GM12878 (cell line): Measurements from ENCODE around the gene DLGAP5. TPM values are rescaled to one million over a fixed set of nuclear protein-coding genes. Genes with fewer than 3 reads are reported as not detected.

ENCODE experiments used
- ATAC-seq: fragments of 200-7000 bp; cut with Tn5 transposase; 3 replicates; pipeline ENCODE4 v1.9.1; 2020; ENCODE audit warnings: mild to moderate bottlenecking, moderate library complexity
- BruUV-seq: library from RNA; stranded (reverse); fragments of 400-500 nt; replicated peaks from 2 replicates; lab custom pipeline; 2021; lab: Mats Ljungman, UMichigan
- CTCF ChIA-PET: fragments of 300-600 bp; sonication (Branson Sonifier 250); formaldehyde crosslinking; extraction: SDS; loops from one replicate; lab custom pipeline; 2021; ENCODE audit warnings: inconsistent platforms; lab: Yijun Ruan, JAX
- POLR2A ChIA-PET: fragments of 350-600 bp; formaldehyde crosslinking; extraction: SDS; loops from one replicate; lab custom pipeline; 2021; ENCODE audit warnings: inconsistent platforms; lab: Charles Lee
- RAD21 ChIA-PET: fragments of 300-600 bp; sonication (Branson Sonifier 250); formaldehyde crosslinking; loops from one replicate; lab custom pipeline; 2023; ENCODE audit warnings: antibody characterized with exemption; ENCODE audit not compliant: unreplicated experiment; lab: Charles Lee
- SMC1A ChIA-PET: fragments of 300-600 bp; sonication (Branson Sonifier 250); formaldehyde crosslinking; loops from one replicate; lab custom pipeline; 2023; ENCODE audit not compliant: unreplicated experiment, uncharacterized antibody; lab: Charles Lee
- DNase-seq: peaks from one replicate; pipeline ENCODE4 v3.0.0-alpha.2; 2011; ENCODE audit warnings: low read depth, low spot score
- FAIRE-seq: peaks from 3 replicates; lab custom pipeline; 2011; peaks lifted over from hg19 to GRCh38; lab: Jason Lieb, UNC
- H2AFZ ChIP-seq: 2 replicates; pipeline ENCODE4 v1.6.0; 2011; ENCODE audit warnings: low read depth, low read length, control low read depth; ENCODE audit not compliant: control insufficient read depth
- H3K27ac ChIP-seq: 2 replicates; pipeline ENCODE4 v1.5.1; 2011; ENCODE audit warnings: control low read depth; ENCODE audit not compliant: control insufficient read depth, insufficient read depth
- H3K27me3 ChIP-seq, 2 experiments: replicated peaks in 1 of 2; 2 replicates each; pipeline versions ENCODE4 v1.6.0 to v1.6.1; 2011; ENCODE audit warnings: low read length in 1 of 2; ENCODE audit not compliant: control insufficient read depth in 2 of 2, insufficient read depth in 2 of 2
- H3K36me3 ChIP-seq, 2 experiments: 2 replicates each; pipeline ENCODE4 v1.5.1; 2011; ENCODE audit warnings: low read length in 1 of 2; ENCODE audit not compliant: control insufficient read depth in 2 of 2, insufficient read depth in 2 of 2
- H3K4me1 ChIP-seq: 2 replicates; pipeline ENCODE4 v1.6.1; 2011; ENCODE audit warnings: mild to moderate bottlenecking, low read length, moderate library complexity, mixed read lengths; ENCODE audit not compliant: control insufficient read depth, insufficient read depth
- H3K4me2 ChIP-seq: 2 replicates; pipeline ENCODE4 v1.6.0; 2011; ENCODE audit warnings: control low read depth; ENCODE audit not compliant: control insufficient read depth, insufficient read depth
- H3K4me3 ChIP-seq: fragments of 200-600 bp; sonication (generic); 2 replicates; pipeline ENCODE4 v1.5.1; 2016
- H3K79me2 ChIP-seq: 2 replicates; pipeline ENCODE4 v1.6.0; 2011; ENCODE audit warnings: low read length; ENCODE audit not compliant: control insufficient read depth, insufficient read depth
- H3K9ac ChIP-seq: 2 replicates; pipeline ENCODE4 v1.8.0; 2011; ENCODE audit warnings: low read length, control low read depth, mixed read lengths; ENCODE audit not compliant: control insufficient read depth, insufficient read depth
- H3K9me3 ChIP-seq: replicated peaks from 3 replicates; pipeline ENCODE4 v1.5.1; 2011; ENCODE audit warnings: mild to moderate bottlenecking, low read length; ENCODE audit not compliant: control insufficient read depth, insufficient read depth
- H4K20me1 ChIP-seq: 2 replicates; pipeline ENCODE4 v1.6.0; 2011; ENCODE audit not compliant: control insufficient read depth, insufficient read depth
- CTCF ChIP-seq, 3 experiments: IDR thresholded peaks in 2 of 3; conservative IDR thresholded peaks in 1 of 3; 2 replicates each; pipeline ENCODE4 v1.5.1; 2011; ENCODE audit warnings: low read depth in 3 of 3, low read length in 3 of 3, mild to moderate bottlenecking in 3 of 3, control low read depth in 2 of 3, moderate library complexity in 2 of 3, inconsistent platforms in 1 of 3, mixed read lengths in 1 of 3; ENCODE audit not compliant: control insufficient read depth in 2 of 3, insufficient read depth in 1 of 3; ENCODE audit errors: extremely low read depth in 1 of 3
- RAD51 ChIP-seq: fragments of 450-650 bp; IDR thresholded peaks from 2 replicates; pipeline ENCODE4 v1.6.1; 2016; ENCODE audit warnings: moderate library complexity, mild to moderate bottlenecking, inconsistent platforms
- ZNF384 ChIP-seq: IDR thresholded peaks from 2 replicates; pipeline ENCODE4 v1.6.1; 2012; ENCODE audit warnings: low read depth, mild to moderate bottlenecking, low read length, improper control_type of control experiment, borderline replicate concordance
- ZNF687 ChIP-seq: fragments of 450-650 bp; IDR thresholded peaks from 2 replicates; pipeline ENCODE4 v1.6.1; 2017; ENCODE audit warnings: mild to moderate bottlenecking, moderate library complexity
- WGBS: methylation state at CpG from one replicate; pipeline ENCODE4 v1.1.6; 2016; ENCODE audit warnings: low lambda C conversion rate; ENCODE audit not compliant: insufficient replicate concordance, insufficient coverage; ENCODE audit errors: missing lambda C conversion rate; 5-methylcytosine and 5-hydroxymethylcytosine counted together
- in situ Hi-C: fragments of 300-500 bp; cut with MboI; formaldehyde crosslinking; loops from 9 replicates; pipeline ENCODE4 v1.14.3; 2018; ENCODE audit warnings: mixed read lengths
- intact Hi-C: fragments of 100-400 bp; cut with micrococcal nuclease; formaldehyde crosslinking; loops from one replicate; pipeline ENCODE4 v1.14.2; 2022; ENCODE audit not compliant: unreplicated experiment
- polyA plus RNA-seq, 11 experiments: library from polyadenylated mRNA; depleted of rRNA in 4 of 11; unstranded in 6 of 11; stranded (reverse) in 5 of 11; fragments of >200 nt; fragmentation: Nextera tagmentation in 4 of 11; fragmentation: Illumina TruSeq in 1 of 11; extraction: Ambion mirVana in 4 of 11; extraction: Trizol in 1 of 11; gene quantifications; 1 replicate in 1 of 11; 2 replicates in 10 of 11; pipeline versions ENCODE4 v1.2.1 to v1.2.3, GENCODE V29; 2011 to 2016; ENCODE audit warnings: inconsistent platforms in 2 of 11, missing spikeins in 2 of 11, low read depth in 1 of 11
- total RNA-seq, 4 experiments: library from RNA; depleted of rRNA in 3 of 4; stranded (reverse); fragments of >200 nt in 3 of 4; fragmentation: Illumina TruSeq in 1 of 4; extraction: Trizol in 1 of 4; gene quantifications; 2 replicates each; pipeline versions ENCODE4 v1.2.1 to v1.2.3, GENCODE V29; 2013 to 2021

The DLGAP5 gene
- total and polyA plus RNA-seq, 10 of the 15 experiments (the other 5 are each of a cell fraction or from before 2014, with no cell fraction given), result 40.9 to 106 (median 67.6) TPM

DNA sequence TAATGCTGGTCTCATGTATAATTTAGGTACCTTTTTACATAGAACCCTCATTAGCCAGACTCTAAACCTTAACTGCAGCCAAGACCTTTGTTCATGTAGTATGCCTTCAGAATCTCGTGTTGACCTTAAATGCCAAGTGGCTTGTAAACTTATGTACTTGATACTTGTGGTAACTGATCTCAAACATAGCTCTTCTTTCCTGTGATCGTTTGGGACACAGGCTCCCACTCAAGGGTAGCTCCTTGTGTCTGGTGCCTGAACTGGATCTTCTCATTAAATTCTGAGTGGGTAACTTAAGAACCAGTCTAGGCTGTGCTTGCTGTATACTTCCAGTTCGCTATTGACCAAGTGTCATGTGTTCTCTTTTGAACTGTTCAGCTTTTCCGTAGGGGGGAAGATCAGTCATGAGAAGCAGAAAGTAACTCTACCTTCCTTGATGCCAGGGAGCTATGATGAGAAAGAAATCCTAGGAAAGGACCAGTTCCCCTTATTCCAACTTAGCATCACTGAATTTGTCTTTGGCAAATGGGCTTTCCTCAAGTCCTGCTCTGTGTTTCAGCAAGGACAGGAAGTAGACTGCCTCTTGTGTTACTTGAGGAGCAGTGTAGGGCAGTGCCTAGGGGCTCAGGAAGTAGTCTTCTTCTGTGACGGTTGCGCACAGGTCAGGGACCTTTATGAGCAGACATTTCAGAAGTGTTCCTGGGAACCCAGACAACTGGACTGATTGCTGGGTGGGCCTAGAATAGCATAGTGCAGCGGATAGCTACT lies 59.8 kb downstream of the DLGAP5 start:
- no peaks in the 10 kb centered on the region for H3K27me3 ChIP-seq
- ATAC-seq, result peak; percentile 13
- 0 out of 2 replicates have a peak, but pooled peaks have one; percentile 30 for TF ChIP-seq ZNF687
- TF ChIP-seq ZNF384, result no peak
- peak in 2 of 3 experiments; percentile 7 to 28; a peak in 1 of 6 replicates for TF ChIP-seq CTCF (IDR thresholded peaks at IDR 0.05 in 2 of 3, conservative IDR thresholded peaks at IDR 0.05 in 1 of 3; ENCODE audit: control insufficient read depth in 2 of 3, extremely low read depth in 1 of 3, insufficient read depth in 1 of 3, low read depth in 3 of 3, low read length in 3 of 3)
- TF ChIP-seq RAD51, result no peak
- no peak overlapping the region for H3K4me3 ChIP-seq
- CTCF ChIA-PET, result interaction anchor here (0.5 to 2.3 kb wide), 8 partner anchors 25 to 80 kb away, joined by 3 to 12 read pairs (median 4); partner anchors contain the start of gene MAPK1IP1L
- no peak overlapping the region; the same call in 1 of the 2 replicates for H2AFZ ChIP-seq
- no peak overlapping the region for H3K9ac ChIP-seq
- in situ Hi-C loops (no loop called here), intact Hi-C loops (no loop called here)
- RAD21 ChIA-PET, result interaction anchor here (0.8 to 1.3 kb wide), 3 partner anchors 28 to 60 kb away, joined by 3 to 5 read pairs (median 5); no protein-coding TSS in a partner anchor
- peak; percentile 70 for FAIRE-seq
- no peaks in the 10 kb centered on the region; a peak in 1 of 4 replicates for H3K36me3 ChIP-seq
- no peak overlapping the region for H3K4me2 ChIP-seq
- 84% methylated on average over 7 of the region's 7 CpGs for WGBS
- DNase-seq, result no peak
- SMC1A ChIA-PET, result interaction anchor here (0.7 to 5.7 kb wide), 11 partner anchors 21 to 233 kb away, joined by 3 to 26 read pairs (median 4); partner anchors contain the start of gene MAPK1IP1L
- peaks cover 4% of the 10 kb centered on the region for H3K79me2 ChIP-seq
- no peaks in the 10 kb centered on the region; the same call in 1 of the 2 replicates for H3K4me1 ChIP-seq
- H3K9me3 ChIP-seq, result no peaks in the 10 kb centered on the region
- no peak overlapping the region for H3K27ac ChIP-seq
- H4K20me1 ChIP-seq, result peaks cover 3% of the 10 kb centered on the region; the same call in 1 of the 2 replicates
- BruUV-seq, result no TSS peak
- POLR2A ChIA-PET, result interaction anchor here (1.3 kb wide), 1 partner anchor 28 kb away, joined by 3 read pairs; no protein-coding TSS in a partner anchor
